Forelimb muscle (tissue), 1 donor: ENCODE data around the gene MSH6. TPM values are rescaled to one million over a fixed set of nuclear protein-coding genes. Genes with fewer than 3 reads are reported as not detected.

Source experiments
- DNase-seq: peaks from one replicate; pipeline ENCODE4 v3.0.0-alpha.2; 2013; ENCODE audit warnings: low read depth
- polyA plus RNA-seq: library from polyadenylated mRNA; unstranded; fragments of 120-200 nt; gene quantifications from one replicate; pipeline ENCODE4 v1.2.1, GENCODE V29; 2013; ENCODE audit not compliant: insufficient read length

Gene MSH6
- polyA plus RNA-seq, 1 donor: 38.1 TPM

DNA sequence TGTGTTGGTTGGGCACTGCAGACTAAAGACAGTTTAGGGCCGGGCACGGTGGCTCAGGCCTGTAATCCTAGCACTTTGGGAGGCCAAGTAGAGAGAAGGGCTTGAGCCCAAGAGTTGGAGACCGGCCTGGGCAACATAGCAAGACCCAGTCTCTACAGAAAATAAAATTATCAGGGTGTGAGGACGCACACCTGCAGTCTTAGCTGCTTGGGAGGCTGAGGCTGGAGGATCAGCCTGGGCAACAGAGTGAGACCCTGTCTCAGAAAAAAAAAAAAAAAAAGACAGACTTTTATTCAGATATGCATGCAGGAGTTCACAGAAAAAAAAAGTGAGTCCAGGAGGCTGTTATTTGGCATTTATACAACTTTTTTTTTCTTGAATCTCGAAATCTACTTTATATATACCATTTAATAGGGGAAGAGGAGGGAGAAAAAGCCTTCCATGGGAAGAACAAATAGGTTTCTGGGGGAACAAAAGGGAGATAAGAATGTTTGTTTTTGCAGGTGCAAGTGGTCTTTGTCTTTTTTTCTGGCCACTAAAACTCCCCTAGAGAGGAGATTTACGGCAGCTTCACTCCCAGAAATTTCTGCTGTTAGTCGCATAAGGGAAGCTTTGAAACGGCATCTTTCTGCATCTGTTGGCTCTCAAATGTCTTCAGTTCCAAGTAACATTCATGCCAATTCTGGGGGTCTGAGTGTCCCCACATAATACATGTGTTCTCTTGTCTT, 4.1 kb upstream of the MSH6 start:
- no peak for DNase-seq

- no peak for DNase-seq
Measured at GRCh38 chr2:47779426-47779790, 3.5 kb upstream of the MSH6 start.

DNA sequence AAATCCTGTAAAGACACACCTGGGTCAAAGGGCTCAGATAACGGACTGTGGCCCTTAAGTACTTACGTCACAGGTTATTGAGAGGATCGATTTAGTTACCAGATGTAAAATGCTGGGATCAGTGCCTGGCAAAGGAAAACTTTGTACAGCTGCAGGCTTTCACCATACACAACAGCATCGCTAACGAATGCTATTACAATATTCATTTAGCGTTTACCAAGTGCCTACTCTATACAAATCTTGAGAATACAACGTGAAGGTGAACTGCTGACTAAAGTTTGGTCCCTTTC, 619 bp upstream of the MSH6 start:
- no peak for DNase-seq

DNA sequence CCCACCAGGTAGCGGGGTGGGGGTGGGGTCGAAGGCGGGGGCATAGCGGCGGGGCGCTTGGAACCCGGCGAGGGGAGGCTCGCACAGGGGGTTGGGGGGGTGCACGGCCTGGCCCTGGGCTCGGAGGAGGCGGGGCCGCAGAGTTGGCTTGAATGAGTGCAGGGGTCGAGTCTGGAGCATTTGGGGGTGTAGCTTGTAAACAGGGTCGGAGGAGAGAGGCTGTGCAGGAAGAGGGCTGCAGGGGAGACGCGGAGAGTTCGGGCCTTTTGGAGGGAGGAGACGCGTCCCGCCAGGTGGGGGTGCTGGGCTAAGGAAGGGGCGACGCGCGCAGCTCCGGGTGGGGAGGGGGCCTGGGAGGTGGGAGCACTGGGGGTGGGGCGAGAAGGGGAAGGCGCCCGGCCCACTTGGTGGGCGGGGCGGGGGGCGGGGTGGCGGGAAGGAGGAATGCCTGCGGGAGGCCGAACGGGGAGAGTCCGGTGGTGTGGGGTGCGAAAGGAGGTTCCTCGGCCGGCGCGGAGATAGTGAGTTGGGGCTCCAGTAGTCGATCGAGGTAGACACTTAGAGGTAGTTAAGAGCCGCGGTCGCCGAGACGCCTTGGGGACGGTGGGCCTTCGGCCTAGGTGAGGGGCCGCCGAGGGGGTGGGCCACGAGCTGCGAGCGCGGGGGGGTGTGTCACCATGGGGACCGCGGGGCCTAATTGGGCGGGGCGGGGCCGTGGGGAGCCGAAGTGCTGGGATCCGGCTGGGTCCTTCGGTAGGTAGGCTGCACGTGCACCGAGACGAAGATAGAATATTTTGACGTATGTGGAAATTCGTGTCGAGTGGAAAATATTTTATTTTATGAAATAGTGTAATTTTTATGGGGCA, 774 bp downstream of the MSH6 start:
- DNase-seq: no peak

DNA sequence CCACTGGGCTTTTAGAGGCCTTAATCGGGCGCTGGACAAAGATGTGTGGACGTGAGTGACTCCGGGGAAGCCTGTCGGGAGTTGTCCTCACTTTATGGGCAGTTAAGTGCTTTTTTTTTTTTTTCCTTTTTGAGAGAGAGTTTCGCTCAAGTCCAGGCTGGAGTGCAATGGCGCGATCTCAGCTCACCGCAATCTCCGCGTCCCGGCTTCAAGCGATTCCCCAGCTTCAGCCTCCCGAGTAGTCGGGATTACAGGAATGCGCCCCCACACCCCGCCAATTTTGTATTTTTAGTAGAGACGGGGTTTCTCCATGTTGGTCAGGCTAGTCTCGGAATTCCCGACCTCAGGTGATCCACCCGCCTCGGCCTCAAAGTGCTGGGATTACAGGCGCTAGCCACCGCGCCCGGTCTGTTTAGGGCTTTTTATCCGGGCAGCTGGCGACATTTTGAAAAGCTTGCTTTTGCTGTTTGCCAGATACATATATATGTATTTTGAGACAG, 1.5 kb downstream of the MSH6 start:
- DNase-seq: no peak

DNA sequence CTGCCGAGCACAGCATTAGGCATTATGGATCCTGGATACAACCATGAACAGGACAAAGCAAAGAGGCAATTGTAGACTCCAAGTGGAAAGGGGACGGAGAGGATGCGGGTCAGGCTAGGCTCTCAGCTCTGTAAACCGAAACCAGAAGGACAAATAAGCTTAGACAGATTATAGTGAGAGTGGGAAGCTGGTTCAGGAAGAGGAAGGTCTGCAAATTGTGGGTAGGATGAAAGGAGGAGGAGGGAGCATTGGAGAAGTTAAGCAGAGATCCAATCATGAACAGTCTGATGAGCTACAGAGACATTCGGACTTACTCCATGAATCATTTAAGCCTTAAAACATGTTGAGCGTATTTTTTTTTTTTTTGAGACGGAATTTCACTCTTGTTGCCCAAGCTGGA, 3.0 kb downstream of the MSH6 start:
- no peak for DNase-seq

GRCh38 chr2:47796090-47796697, 13.2 kb downstream of the MSH6 start:
- DNase-seq: no peak

DNA sequence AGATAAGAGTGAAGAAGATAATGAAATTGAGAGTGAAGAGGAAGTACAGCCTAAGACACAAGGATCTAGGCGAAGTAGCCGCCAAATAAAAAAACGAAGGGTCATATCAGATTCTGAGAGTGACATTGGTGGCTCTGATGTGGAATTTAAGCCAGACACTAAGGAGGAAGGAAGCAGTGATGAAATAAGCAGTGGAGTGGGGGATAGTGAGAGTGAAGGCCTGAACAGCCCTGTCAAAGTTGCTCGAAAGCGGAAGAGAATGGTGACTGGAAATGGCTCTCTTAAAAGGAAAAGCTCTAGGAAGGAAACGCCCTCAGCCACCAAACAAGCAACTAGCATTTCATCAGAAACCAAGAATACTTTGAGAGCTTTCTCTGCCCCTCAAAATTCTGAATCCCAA, 15.7 kb downstream of the MSH6 start:
- no peak for DNase-seq

DNA sequence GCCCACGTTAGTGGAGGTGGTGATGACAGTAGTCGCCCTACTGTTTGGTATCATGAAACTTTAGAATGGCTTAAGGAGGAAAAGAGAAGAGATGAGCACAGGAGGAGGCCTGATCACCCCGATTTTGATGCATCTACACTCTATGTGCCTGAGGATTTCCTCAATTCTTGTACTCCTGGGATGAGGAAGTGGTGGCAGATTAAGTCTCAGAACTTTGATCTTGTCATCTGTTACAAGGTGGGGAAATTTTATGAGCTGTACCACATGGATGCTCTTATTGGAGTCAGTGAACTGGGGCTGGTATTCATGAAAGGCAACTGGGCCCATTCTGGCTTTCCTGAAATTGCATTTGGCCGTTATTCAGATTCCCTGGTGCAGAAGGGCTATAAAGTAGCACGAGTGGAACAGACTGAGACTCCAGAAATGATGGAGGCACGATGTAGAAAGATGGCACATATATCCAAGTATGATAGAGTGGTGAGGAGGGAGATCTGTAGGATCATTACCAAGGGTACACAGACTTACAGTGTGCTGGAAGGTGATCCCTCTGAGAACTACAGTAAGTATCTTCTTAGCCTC, 16.2 kb downstream of the MSH6 start:
- no peak for DNase-seq

GRCh38 chr2:47801118-47801517, 18.2 kb downstream of the MSH6 start:
- no peak for DNase-seq

GRCh38 chr2:47803363-47803762, 20.4 kb downstream of the MSH6 start:
- DNase-seq: no peak

GRCh38 chr2:47803770-47804169, 20.8 kb downstream of the MSH6 start:
- no peak for DNase-seq

GRCh38 chr2:47805850-47806249, 22.9 kb downstream of the MSH6 start:
- DNase-seq: no peak

DNA sequence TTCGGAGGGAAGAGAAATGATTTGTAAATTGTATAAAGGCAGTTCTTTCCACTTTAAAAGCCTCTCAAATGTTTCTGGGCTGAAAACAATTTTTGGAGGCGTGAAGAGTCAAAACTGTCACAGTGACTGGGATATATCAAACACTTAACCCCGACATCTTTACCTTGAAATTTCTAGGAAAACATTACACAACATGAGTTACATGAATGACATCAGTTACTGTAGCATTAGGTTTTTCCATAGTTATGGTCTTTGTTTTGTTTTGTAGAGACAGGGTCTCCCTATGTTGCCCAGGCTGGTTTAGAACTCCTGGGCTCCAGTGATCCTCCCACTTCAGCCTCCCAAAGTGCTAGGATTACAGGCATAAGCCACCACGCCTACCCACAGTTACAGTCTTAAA, 25.7 kb downstream of the MSH6 start:
- no peak for DNase-seq

DNA sequence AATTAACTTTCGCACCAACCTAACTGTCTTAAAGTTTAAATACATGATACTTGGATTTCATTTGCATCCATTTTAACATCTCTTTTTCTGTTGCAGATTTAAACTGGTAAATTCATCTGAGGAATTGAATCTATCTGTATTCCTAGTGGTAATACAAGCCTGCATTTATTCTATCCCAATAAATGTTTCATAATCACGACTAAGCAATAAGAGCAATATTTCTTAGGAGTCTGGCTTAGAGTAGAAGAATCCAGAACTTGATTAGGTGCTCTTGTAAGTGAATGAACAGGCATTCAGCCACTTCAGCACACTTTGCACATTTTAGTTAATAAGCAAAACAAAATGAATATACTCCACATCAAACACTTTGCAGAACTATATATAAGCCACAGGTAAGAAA, 27.0 kb downstream of the MSH6 start:
- DNase-seq: no peak

- no peak for DNase-seq
Measured at GRCh38 chr2:47810850-47811249, 27.9 kb downstream of the MSH6 start.

DNA sequence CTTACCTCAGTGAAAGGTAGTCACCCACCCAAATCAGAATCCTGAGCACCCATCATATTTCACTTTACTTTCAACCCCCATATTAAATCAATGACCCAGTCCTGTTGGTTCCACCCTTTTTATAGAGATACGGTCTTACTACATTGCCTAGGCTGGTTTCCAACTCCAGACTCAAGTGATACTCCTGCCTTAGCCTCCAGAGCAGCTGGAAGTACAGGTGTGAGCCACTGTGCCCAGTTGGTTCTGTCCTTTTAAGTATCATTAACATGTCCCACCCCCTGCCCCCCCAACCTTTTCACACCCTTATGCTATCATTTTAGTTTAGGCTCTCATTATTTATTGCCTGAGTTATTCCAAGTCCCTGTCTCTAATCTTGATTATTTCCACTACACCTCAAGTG, 28.7 kb downstream of the MSH6 start:
- no peak for DNase-seq

DNA sequence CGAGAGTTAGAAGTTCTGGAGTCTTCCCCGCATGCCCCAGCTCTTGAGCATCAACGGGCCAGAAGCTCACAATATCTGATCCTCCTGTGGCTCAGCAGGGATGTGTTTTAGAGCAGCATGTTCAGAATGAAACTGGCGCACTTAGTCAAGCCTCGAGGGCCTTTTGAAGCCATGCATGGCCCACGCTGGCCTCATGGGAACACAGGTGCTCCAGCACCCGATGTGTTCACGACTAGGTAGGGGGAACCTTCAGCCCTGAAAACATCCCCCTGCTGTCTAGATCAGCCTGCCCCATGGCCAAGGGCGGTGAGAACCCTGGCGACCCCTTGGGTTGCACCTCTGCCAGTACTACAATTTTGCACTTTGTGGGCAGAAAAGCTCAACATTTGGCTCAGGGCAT, 32.8 kb downstream of the MSH6 start:
- DNase-seq: no peak

DNA sequence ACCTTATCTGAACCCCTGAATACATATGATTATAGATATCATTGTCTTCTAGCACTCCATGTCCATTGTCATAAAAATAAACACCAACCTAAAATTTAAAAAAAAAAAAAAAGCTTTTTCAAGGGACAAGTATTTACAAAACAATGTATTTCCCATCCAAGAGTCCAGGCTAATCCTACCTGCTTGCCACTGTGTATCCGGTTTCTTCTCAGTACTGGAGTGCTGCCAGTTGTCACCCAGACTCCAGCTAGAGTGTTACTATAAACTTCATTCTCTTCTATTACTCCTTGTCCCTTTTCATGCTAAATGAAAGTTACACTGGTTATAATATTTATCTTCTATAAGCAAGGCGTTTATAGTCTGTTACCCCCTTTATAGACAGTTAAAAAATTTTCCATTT, 35.8 kb downstream of the MSH6 start:
- no peak for DNase-seq

- no peak for DNase-seq
Measured at GRCh38 chr2:47819834-47820233, 36.9 kb downstream of the MSH6 start.

DNA sequence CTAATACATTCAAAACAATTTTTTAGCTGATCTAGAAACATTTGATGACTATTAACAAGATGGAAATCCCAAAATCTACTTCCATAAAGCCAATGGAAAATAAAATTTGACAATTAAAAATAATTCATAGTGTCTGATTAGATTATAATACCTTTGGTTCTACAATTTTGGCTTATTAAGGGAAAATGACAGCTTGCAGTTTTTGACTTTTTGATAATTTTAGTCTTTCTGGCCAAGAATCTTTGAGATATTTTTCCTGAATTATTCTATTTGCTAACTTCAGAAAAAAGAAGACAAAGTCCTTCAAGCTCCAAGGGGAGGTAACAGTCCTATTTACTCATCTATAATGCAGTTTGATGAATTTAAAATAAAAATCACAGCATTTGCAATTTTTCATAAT, 39.6 kb downstream of the MSH6 start:
- no peak for DNase-seq

DNA sequence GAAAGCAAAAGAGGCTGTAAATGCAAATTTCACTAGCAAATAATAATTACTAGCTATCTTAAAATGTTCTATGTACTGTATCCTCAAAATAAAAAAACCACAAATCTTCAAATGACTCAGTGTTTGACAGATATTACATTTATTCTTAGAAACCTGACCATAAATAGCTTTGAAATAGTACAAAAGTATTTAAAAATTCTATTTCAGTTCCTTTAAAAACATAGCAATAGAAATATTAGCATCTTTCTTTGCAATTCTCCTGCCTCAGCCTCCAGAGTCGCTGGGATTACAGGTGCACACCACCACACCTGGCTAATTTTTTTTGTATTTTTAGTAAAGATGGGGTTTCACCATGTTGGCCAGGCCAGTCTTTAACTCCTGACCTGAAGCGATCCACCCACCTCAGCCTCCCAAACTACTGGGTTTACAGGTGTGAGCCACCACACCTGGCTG, 50.6 kb downstream of the MSH6 start:
- no peak for DNase-seq

DNA sequence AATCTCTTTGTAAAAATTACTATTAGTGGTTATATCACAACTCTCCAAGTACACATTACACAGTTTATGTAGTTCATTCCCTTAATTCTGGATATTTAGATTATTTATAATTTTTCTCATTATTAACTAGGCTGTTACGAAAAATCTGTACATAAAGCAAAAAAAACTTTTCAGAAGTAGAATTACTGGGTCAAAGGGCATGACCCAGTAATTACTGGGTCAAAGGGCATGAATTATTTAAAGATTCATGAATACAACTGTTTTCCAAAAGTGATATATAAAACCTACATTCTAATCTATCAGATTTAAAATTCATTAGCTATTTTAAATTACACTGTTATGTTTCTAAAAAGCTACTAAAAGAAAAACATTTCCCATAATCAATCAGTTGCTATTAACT, 55.3 kb downstream of the MSH6 start:
- DNase-seq: no peak
